SK-N-SH (cell line): ENCODE results near the gene VDR. TPM values are rescaled to one million over a fixed set of nuclear protein-coding genes. Genes with fewer than 3 reads are reported as not detected.

ENCODE experiments used
- CTCF ChIA-PET: fragments of 300-600, 350-600 bp; formaldehyde crosslinking; extraction: SDS; loops from one replicate; lab custom pipeline; 2021; lab: Yijun Ruan, JAX
- POLR2A ChIA-PET: fragments of 350-600 bp; sonication (Branson Sonifier 250); formaldehyde crosslinking; extraction: SDS; loops from one replicate; lab custom pipeline; 2020; ENCODE audit warnings: antibody characterized with exemption, inconsistent platforms; lab: Yijun Ruan, JAX
- DNase-seq: peaks from one replicate; pipeline ENCODE4 v3.0.0; 2012
- H2AFZ ChIP-seq: fragments of 200-600 bp; sonication (generic); 2 replicates; pipeline ENCODE4 v1.8.1; 2016; ENCODE audit warnings: antibody characterized with exemption, mild to moderate bottlenecking, low read depth
- H3F3A ChIP-seq: fragments of 200-600 bp; sonication (generic); replicated peaks from 2 replicates; pipeline ENCODE3; 2016; ENCODE audit warnings: antibody characterized with exemption, mild to moderate bottlenecking; ENCODE audit not compliant: insufficient read depth
- H3K27ac ChIP-seq, 2 experiments: fragments of 200-500 bp in 1 of 2; fragments of 200-600 bp in 1 of 2; sonication (Bioruptor generic) in 1 of 2; sonication (generic), shearing (Covaris generic) in 1 of 2; 2 replicates each; pipeline versions ENCODE4 v1.5.1 to v1.6.1; 2014 to 2016; ENCODE audit warnings: low read depth in 2 of 2, inconsistent platforms in 1 of 2, low read length in 1 of 2, mild to moderate bottlenecking in 1 of 2, mixed read lengths in 1 of 2
- H3K27me3 ChIP-seq: fragments of 200-600 bp; sonication (generic), shearing (Covaris generic); 2 replicates; pipeline ENCODE4 v1.6.1; 2016; ENCODE audit warnings: mixed run types; ENCODE audit not compliant: insufficient read depth
- H3K36me3 ChIP-seq, 2 experiments: fragments of 200-500 bp in 1 of 2; fragments of 200-600 bp in 1 of 2; sonication (Bioruptor generic) in 1 of 2; sonication (generic) in 1 of 2; replicated peaks in 1 of 2; 2 replicates each; pipeline versions ENCODE3 to v1.5.1; 2014 to 2016; ENCODE audit warnings: low read length in 1 of 2, mild to moderate bottlenecking in 1 of 2; ENCODE audit not compliant: insufficient read depth in 2 of 2, control insufficient read depth in 1 of 2
- H3K4me1 ChIP-seq, 2 experiments: fragments of 200-500 bp in 1 of 2; fragments of 200-600 bp in 1 of 2; sonication (Bioruptor generic) in 1 of 2; sonication (generic), shearing (Covaris generic) in 1 of 2; 2 replicates each; pipeline versions ENCODE4 v1.5.1 to v1.6.1; 2014 to 2016; ENCODE audit warnings: low read depth in 1 of 2, low read length in 1 of 2, mixed run types in 1 of 2; ENCODE audit not compliant: insufficient read depth in 2 of 2, control insufficient read depth in 1 of 2
- H3K4me2 ChIP-seq: fragments of 200-600 bp; sonication (generic), shearing (Covaris generic); 2 replicates; pipeline ENCODE4 v1.6.1; 2017; ENCODE audit warnings: mixed run types
- H3K4me3 ChIP-seq, 2 experiments: fragments of 200-500 bp in 1 of 2; fragments of 200-600 bp in 1 of 2; sonication (Bioruptor generic) in 1 of 2; sonication (generic), shearing (Covaris generic) in 1 of 2; 2 replicates each; pipeline versions ENCODE4 v1.5.1 to v1.8.1; 2014 to 2016; ENCODE audit warnings: low read depth in 2 of 2, inconsistent platforms in 1 of 2, low read length in 1 of 2, mild to moderate bottlenecking in 1 of 2, mixed read lengths in 1 of 2, moderate library complexity in 1 of 2
- H3K79me2 ChIP-seq: fragments of 200-600 bp; sonication (generic); 2 replicates; pipeline ENCODE4 v1.8.1; 2017; ENCODE audit warnings: mild to moderate bottlenecking; ENCODE audit not compliant: insufficient read depth
- H3K9ac ChIP-seq: fragments of 200-600 bp; sonication (generic); 2 replicates; pipeline ENCODE4 v1.6.1; 2017; ENCODE audit warnings: mixed run types
- H3K9me2 ChIP-seq: fragments of 200-600 bp; sonication (generic); 2 replicates; pipeline ENCODE4 v1.6.1; 2017; ENCODE audit warnings: mixed run types
- H3K9me3 ChIP-seq: fragments of 200-600 bp; sonication (generic); 2 replicates; pipeline ENCODE4 v1.6.1; 2017; ENCODE audit warnings: mixed run types, mild to moderate bottlenecking, moderate library complexity
- H4K20me1 ChIP-seq: fragments of 200-600 bp; sonication (generic); 2 replicates; pipeline ENCODE4 v1.6.1; 2017; ENCODE audit warnings: mild to moderate bottlenecking, mixed run types; ENCODE audit not compliant: insufficient read depth
- CHD2 ChIP-seq: fragments of 150-350 bp; IDR thresholded peaks from 2 replicates; pipeline ENCODE4 v1.6.1; 2018; ENCODE audit warnings: low read length; ENCODE audit not compliant: partially characterized antibody
- ELF1 ChIP-seq: IDR thresholded peaks from 2 replicates; pipeline ENCODE4 v1.4.0; 2012
- EP300 ChIP-seq, 2 experiments: IDR thresholded peaks; 2 replicates each; pipeline versions ENCODE4 v1.4.0 to v1.6.1; 2012; ENCODE audit warnings: borderline replicate concordance in 1 of 2, low read depth in 1 of 2, low read length in 1 of 2
- FOXJ3 ChIP-seq: sonication (generic); formaldehyde crosslinking; IDR thresholded peaks from 2 replicates; pipeline ENCODE4 v1.5.1; 2020; ENCODE audit warnings: mild to moderate bottlenecking, missing genetic modification reagents
- GABPA ChIP-seq: IDR thresholded peaks from 2 replicates; pipeline ENCODE4 v1.4.0; 2012; ENCODE audit warnings: low read depth, mild to moderate bottlenecking
- IRF3 ChIP-seq: fragments of 150-350 bp; IDR thresholded peaks from 2 replicates; pipeline ENCODE4 v1.6.1; 2016; ENCODE audit warnings: mild to moderate bottlenecking, low read depth, low read length
- MEF2A ChIP-seq: IDR thresholded peaks from 2 replicates; pipeline ENCODE4 v1.4.0; 2012; ENCODE audit warnings: low read depth, borderline replicate concordance
- NFIC ChIP-seq: IDR thresholded peaks from 2 replicates; pipeline ENCODE4 v1.4.0; 2012; ENCODE audit warnings: borderline replicate concordance
- NRF1 ChIP-seq: IDR thresholded peaks from 2 replicates; pipeline ENCODE4 v1.6.1; 2012; ENCODE audit warnings: low read depth, mild to moderate bottlenecking, low read length
- PBX3 ChIP-seq: IDR thresholded peaks from 2 replicates; pipeline ENCODE4; 2012
- POLR2AphosphoS5 ChIP-seq: IDR thresholded peaks from 2 replicates; pipeline ENCODE4 v1.6.1; 2012; ENCODE audit warnings: low read depth, low read length
- RAD21 ChIP-seq: IDR thresholded peaks from 2 replicates; pipeline ENCODE4 v1.6.1; 2012; ENCODE audit warnings: mild to moderate bottlenecking, low read length
- RFX5 ChIP-seq: IDR thresholded peaks from 2 replicates; pipeline ENCODE4 v1.6.1; 2012; ENCODE audit warnings: mild to moderate bottlenecking, improper control_type of control experiment, low read length
- TEAD4 ChIP-seq: IDR thresholded peaks from 2 replicates; pipeline ENCODE4 v1.4.0; 2012; ENCODE audit warnings: mild to moderate bottlenecking, borderline replicate concordance; ENCODE audit not compliant: insufficient read depth
- ZBTB33 ChIP-seq: IDR thresholded peaks from 2 replicates; pipeline ENCODE4 v1.4.0; 2012; ENCODE audit warnings: low read depth, borderline replicate concordance
- WGBS: methylation state at CpG from one replicate; pipeline ENCODE4 v1.1.6; 2017; ENCODE audit warnings: low lambda C conversion rate; 5-methylcytosine and 5-hydroxymethylcytosine counted together
- polyA plus RNA-seq, 3 experiments: library from polyadenylated mRNA; depleted of rRNA; stranded (reverse); fragments of >200 nt; gene quantifications; 2 replicates each; pipeline ENCODE4 v1.2.3, GENCODE V29; 2012
- TF ChIP-seq, protein P1 (sequence below): fragments of 150-350 bp; IDR thresholded peaks from 2 replicates; pipeline ENCODE4 v1.6.1; 2017; ENCODE audit warnings: antibody characterized with exemption, low read length, low read depth, borderline replicate concordance
- TF ChIP-seq, protein P2 (sequence below): fragments of 200-600 bp; sonication (generic); IDR thresholded peaks from 2 replicates; pipeline ENCODE4 v1.6.1; 2017; ENCODE audit warnings: antibody characterized with exemption, mild to moderate bottlenecking, moderate library complexity

Gene VDR
- polyA plus RNA-seq, 1 of the 3 experiments (the other 2 are of a cell fraction) = 0.33 TPM

- no peak for TF ChIP-seq ZBTB33
- no peak for TF ChIP-seq IRF3
- no peak for TF ChIP-seq ELF1
- TF ChIP-seq FOXJ3 (CRISPR knock-in tag) = no peak
- TF ChIP-seq NFIC = peak; percentile 24
- TF ChIP-seq RFX5 = no peak
- TF ChIP-seq PBX3 = peak; percentile 35; the same call in 1 of the 2 replicates
- no peak for TF ChIP-seq NRF1
- no peak for TF ChIP-seq GABPA
Observed at GRCh38 chr12:47819896-47820630, 84.7 kb downstream of the VDR start, which contains the start of gene HDAC7 (continued).

DNA sequence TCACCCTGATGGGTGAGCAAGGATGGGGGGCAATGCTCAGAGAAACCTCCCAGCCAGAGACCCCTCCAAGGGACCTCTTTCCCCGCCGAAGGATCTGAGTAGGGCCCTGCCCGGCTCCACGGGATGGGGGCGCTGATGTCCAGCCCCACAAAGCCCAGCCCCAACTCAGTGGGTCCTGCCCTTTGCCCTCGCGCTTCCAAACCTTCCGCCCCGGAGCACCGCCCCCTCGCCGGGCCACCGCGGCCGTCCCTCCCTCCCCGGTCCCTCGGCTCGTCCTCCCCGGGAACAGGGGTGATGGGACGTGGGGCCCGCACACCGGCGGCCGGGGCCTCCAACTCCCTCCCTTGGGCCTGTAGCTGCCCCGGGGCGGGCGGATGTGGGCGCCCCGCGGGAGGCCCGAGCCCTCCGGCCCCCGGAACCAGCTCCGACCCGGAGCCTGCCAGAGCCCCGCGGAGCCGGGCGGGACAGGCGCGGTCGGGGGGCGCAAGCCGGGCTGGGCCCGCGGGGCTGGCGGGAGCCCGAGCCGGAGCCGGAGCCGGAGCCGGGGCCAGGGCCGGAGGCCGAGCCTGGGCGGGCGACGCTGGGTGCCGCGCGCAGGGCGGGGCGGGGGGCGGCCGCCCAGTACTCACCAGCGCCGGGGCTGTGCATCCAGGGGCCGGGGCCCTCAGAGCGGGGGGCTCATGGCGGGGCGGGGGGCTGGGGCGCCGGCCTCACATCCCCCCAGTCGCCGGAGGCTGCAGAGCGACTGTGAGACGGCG, 85.5 kb downstream of the VDR start:
- Histone ChIP-seq H3K79me2 (peaks cover 66% of the 10 kb centered on the region), H2AFZ (no peak overlapping the region), H3F3A (peaks cover 9% of the 10 kb centered on the region), H3K4me1 (peaks cover 30 to 43% of the 10 kb centered on the region in 2 experiments), H3K36me3 (peaks cover 3 to 6% of the 10 kb centered on the region in 2 experiments), H4K20me1 (peaks cover 44% of the 10 kb centered on the region), H3K9me3 (no peaks in the 10 kb centered on the region), H3K27ac (peak overlapping the region; percentile 90 to 92), H3K4me2 (peak overlapping the region; percentile 97), H3K4me3 (peak overlapping the region; percentile 63 to 83), H3K27me3 (no peaks in the 10 kb centered on the region), H3K9ac (peak overlapping the region; percentile 98), H3K9me2 (no peaks in the 10 kb centered on the region)
- ChIA-PET POLR2A (interaction anchor here (1.0 to 1.3 kb wide), 2 partner anchors 9 to 11 kb away, joined by 3 to 5 read pairs; no protein-coding TSS in a partner anchor), CTCF (interaction anchor here (0.7 to 7.3 kb wide), 18 partner anchors 9 to 104 kb away, joined by 3 to 59 read pairs (median 4); no protein-coding TSS in a partner anchor)
- 6% methylated on average over 7 of the region's 77 CpGs for WGBS
- DNase-seq = peak; percentile 88
- TF ChIP-seq EP300 (IDR thresholded peaks at IDR 0.05; ENCODE audit: borderline replicate concordance in 1 of 2, low read depth in 1 of 2, low read length in 1 of 2) (no peak), RAD21 (peak; percentile 37), ZBTB33 (no peak), PBX3 (no peak), RFX5 (no peak), POLR2AphosphoS5 (no peak), TEAD4 (no peak), CHD2 (no peak), MEF2A (no peak)
- TF ChIP-seq, protein P1, sequence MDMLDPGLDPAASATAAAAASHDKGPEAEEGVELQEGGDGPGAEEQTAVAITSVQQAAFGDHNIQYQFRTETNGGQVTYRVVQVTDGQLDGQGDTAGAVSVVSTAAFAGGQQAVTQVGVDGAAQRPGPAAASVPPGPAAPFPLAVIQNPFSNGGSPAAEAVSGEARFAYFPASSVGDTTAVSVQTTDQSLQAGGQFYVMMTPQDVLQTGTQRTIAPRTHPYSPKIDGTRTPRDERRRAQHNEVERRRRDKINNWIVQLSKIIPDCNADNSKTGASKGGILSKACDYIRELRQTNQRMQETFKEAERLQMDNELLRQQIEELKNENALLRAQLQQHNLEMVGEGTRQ = no peak
- TF ChIP-seq, protein P2, sequence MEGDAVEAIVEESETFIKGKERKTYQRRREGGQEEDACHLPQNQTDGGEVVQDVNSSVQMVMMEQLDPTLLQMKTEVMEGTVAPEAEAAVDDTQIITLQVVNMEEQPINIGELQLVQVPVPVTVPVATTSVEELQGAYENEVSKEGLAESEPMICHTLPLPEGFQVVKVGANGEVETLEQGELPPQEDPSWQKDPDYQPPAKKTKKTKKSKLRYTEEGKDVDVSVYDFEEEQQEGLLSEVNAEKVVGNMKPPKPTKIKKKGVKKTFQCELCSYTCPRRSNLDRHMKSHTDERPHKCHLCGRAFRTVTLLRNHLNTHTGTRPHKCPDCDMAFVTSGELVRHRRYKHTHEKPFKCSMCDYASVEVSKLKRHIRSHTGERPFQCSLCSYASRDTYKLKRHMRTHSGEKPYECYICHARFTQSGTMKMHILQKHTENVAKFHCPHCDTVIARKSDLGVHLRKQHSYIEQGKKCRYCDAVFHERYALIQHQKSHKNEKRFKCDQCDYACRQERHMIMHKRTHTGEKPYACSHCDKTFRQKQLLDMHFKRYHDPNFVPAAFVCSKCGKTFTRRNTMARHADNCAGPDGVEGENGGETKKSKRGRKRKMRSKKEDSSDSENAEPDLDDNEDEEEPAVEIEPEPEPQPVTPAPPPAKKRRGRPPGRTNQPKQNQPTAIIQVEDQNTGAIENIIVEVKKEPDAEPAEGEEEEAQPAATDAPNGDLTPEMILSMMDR = peak; percentile 42
